Stimulated activated CD4-positive, alpha-beta T cell treated with anti-CD3 and anti-CD28 coated beads, Interleukin-2, amount 100 ng/mL, for 24 hours (primary cell): Measurements from ENCODE around the gene THSD7A.

ENCODE experiments used
- DNase-seq, 2 donors: peaks; one replicate each; pipeline ENCODE4 v3.0.0-alpha.2; 2020

THSD7A gene

DNA sequence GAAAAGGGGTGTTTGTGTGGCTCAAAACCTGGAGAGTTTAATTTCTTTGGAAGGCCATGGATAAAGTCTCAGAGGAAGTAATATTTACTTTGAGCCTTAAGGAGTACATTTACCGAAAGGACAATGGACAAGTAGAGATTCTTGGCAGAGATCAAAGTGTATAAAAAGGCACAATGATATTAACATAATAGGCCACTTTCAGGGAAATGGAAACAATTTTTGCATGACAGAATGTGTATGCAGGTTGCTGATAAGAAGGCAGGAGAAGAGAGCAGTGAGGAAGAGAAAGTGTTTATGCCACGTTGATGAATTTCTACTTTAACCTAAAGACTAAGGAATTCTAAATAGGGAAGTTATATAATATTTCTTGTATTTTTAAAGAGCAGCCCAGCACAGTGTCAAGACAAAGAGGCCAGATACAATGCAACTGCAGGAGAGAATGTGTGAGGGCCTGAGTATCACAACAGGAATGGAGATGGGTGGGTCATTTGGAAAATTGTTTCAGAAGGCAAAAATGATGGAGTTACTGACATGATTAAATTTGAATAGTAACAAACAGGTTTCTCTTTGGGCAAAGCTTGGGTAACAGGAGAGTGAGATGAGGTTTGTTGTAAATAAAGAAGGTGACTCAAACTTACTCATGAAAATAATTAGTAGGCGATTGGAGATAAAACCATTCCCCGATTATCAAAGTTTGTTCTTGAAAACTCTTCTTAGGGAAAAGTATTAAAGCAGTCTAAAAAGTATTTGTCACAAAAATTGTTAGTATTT, 84.1 kb downstream of the THSD7A start:
- no peak for DNase-seq

GRCh38 chr7:11746591-11746990, 85.4 kb downstream of the THSD7A start:
- no peak for DNase-seq

GRCh38 chr7:11743548-11743947, 88.5 kb downstream of the THSD7A start:
- no peak for DNase-seq

GRCh38 chr7:11743016-11743415, 89.0 kb downstream of the THSD7A start:
- no peak for DNase-seq

DNA sequence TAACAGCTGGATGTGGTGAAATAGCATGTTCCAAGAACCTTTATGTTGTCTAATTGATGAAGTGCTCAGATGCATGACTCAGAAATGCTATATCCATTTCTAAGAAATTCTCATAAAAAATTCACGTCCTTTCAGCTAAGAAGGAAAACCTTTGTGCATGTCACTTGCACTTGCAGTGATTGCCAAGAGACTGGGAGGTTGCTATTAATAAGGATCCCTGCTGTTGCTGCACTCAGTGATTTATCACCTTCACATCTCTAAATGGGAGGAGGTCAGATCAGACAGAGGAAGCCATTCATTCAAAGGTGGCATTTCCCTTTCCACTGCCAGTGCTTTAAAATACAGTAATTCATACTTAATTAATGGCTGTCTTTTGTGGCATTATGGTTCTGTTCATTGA, 89.5 kb downstream of the THSD7A start:
- DNase-seq = no peak

DNA sequence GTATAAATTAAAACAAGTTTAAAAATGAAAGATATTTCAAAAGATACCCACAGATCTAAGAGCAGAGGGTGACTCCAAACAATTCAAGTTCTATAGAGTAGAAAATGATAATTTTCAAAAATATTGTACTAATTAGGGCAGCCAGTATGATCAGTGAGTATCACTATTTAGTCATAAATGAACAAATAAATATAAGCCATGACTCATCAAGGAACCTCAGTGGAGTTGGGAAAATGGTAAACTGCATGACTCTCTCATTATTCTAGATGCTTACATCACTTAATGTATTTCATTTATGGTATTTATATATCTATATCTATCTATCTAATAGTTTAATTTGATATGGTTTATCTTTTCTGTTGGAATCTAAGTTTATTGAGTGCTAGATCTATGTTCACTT, 94.3 kb downstream of the THSD7A start:
- no peak for DNase-seq

DNA sequence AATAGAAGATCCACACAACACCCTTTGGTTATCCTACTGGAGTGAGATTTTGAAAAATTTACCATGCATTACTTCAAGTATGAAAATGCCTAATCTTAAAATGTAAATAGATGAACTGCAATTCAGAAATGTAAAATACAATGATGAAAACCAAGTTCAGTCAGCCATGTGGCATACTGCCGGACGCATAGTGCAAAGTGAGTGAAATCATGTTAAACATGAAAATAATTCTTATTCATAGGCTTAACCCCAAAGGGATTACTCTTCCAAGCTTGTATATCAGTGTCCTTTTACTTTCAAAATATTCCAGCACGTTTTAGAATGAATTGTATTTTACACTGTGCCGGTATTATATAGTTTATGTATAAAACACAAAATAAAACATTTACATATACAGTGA, 99.8 kb downstream of the THSD7A start:
- DNase-seq = no peak

DNA sequence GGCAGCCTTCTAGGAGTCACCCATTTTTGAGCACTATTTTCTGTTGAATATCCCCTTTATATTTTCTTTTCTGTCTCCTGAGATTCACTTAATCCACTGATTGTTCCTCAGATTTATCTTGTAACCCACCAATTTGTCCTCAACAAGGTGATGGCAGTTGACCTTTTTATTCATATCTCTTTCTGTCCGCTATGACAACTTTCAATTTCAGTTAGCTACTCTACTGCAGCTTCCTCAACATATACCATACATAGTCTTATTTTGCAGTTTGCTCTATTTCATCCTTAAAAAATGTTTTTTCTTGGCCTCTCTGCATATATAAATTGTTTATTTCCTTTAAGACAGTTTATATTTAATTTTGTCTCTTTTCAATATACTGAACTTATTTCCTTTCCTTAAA, 101.3 kb downstream of the THSD7A start:
- no peak for DNase-seq

- no peak for DNase-seq
Measured at GRCh38 chr7:11727864-11728263, 104.1 kb downstream of the THSD7A start.

DNA sequence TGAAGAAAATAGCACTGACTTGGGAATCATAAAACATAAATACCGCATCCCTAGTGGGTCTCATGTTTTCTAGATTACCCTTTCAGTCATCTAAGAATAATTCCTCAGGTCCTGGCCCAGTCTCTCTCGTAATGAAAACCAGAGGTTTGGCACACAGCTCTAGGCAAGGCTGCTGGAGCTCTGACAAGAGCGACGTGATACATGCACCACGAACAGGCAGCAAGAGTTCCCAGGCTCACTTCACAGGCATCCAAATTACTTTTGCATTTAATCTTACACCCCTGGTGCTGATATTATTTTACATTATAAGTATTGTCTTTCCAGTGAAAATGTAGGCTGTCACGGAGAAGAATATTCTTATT, 105.2 kb downstream of the THSD7A start:
- DNase-seq = no peak

DNA sequence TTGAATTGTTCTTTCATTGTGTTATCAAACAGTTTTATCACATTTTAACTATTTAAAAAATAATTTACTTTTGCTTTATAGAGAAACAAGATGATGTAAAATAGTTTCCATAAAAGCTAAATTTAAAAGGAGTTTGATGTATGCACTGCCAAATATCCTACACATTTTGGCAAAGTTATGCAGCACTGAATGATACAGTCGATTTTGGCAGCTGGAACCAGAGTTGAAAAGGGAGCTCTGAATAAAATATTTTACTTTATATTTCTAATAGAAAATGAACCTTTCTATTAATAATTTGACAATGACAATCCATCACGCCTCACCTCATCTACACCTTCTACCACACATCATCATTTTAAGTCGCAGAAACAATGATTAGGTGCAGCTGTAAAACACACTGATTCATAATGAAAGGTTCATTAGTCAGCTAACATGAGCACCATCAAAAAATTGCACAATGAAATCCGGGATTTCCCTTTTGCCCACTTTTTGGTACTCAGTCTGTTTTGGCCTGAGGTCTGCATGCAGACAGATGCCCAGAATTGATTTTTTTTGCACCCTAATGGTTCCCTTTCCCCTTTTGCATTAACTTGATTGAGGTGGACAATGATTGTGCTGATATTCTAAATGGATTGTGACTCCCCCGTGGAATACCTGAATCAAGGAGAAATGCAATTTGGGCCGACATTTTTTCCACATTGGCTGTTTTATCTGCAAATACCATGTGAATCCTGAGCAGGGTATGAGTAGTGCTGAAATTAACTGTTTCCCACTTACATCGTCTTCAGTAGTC, 105.8 kb downstream of the THSD7A start:
- no peak for DNase-seq

- DNase-seq = no peak
Measured at GRCh38 chr7:11716185-11716584, 115.8 kb downstream of the THSD7A start.

GRCh38 chr7:11714676-11715075, 117.3 kb downstream of the THSD7A start:
- DNase-seq = no peak

DNA sequence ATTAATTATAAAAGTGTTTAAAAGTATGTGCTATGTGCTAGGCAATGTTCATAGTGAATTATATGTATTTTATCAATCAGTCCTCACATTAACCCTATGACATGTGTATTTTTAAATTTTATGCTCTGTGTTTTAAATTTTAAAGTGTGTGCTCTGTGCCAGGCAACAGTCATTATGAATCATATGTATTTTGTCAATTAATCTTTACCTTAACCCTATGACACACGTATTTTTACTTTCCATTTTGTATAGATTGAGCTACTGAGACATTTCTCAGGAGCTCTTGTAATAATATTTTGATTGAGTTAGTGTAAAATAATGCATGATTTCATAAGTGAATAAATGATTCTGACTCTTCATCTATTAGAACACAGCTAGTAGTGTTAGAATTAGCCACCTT, 117.8 kb downstream of the THSD7A start:
- no peak for DNase-seq

DNA sequence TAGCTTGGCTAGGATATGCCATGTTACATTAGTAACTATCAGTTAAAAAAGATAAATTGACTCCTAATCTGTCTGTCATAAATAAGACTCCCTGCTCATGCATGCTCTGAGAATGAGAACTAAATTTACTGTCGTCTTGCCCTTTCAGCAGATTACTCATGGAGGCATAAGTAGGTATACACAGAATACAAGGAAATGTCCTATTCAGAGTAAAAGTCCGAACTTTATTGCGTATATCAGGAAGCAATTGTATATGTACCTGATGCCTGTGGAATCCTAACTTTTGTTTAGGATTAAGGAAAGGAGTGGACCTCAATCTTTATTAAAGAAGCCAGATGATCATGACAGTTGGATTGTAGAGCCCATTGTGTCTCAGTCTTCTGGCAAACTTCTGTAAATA, 118.6 kb downstream of the THSD7A start:
- DNase-seq = no peak

DNA sequence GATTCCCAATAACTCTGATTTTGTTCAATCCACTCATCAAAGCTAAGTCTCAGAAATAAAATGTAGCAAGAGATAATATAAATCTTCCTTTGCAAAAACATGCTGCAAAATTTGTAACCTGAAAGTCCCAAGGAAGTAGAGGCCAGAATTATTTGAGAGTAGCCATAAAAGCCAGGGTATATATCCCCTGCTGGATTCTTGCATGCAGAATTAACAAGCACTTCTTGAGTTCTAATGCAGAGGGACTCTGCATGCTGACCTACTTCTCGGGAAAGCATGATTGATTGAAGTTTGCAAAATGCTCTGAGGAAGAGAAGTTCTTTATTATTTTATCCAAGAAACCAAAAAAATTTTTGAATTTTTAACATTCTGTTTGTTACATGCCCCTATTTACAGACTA, 121.6 kb downstream of the THSD7A start:
- DNase-seq = no peak

DNA sequence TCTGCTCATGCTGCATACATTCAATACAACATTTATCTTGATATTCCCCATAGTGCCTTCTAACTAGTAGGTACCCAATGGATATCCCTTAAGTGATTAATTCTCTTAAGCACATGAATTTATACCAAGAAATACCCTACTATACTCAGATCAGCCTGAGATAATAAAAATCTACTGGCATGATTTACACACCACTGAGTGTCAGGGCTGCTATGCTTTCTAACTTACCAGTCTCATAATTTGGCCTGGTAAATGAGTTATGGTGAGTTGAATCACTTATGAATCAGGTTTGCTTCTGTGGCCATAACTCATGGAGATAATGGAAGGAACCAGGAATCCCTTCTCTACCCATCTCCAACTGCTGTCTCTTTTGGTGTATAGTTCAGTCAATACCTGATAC, 122.8 kb downstream of the THSD7A start:
- DNase-seq = no peak

DNA sequence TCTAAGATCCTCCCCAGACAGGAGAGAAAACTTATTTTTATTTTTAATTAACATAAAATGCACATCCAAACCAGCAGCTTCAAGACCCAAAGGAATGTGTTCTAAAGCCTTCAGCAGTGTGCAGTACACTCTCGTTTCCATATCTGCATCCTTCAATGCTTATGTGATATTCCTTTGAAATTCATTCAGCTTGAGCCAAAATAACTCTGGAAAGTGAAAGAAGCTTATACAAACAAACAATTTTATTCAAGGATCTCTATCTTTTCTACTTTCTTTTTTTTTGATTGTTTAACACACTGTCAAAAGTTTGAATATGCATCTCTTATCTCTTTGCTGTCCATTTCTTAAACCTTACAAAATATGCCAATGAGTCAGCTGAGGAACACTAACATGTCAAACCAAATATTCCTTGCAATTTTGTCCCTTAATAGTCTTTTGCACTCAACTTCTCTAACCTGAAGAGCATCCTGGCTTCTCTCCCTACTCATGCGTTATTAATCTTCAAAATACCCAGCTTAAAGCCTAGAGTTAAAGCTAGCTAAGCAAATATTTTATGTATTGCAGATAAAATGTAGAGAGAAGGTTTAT, 124.3 kb downstream of the THSD7A start:
- DNase-seq = no peak

DNA sequence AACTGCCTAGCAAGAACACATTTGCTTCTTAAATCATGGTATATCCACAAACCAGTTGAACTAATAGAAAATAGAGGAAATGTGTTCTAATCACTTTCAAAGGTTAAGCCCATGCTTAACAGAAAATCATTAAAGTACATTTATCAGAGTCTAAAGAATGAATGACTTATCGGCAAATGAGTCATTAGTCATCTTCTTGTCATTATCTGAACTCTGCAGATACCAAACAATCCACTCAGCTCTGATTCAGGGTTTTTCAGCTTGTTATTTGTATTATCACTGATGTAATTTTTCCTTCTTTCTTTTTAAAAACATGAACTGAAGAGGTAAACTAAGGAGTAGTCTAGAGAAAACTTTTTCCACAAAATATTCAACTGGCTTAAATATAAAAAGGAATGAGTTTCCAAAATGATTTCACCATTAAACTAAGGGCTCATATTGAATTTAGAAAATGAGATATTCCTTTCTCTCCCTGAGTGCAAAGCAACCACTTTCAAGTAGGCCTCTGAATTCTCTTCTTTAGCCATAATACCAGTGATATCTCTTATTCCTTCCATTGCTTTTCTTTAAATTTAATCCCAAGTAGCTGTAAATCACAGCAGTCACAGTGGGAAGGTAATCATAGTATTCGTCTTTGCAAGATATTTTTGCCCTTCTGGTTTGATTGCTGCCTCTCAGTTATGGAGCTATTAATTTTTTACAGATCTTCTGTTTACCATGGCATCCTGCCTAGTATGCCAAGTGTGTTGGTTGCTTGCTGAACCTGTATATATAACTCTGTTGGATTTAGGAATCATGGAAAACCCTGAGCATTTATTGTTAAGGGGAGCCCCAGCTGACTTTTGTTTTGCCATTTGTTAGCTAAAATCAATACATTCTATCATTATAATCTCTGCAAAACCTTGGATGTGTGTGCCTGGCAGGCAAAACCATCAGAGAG, 125.1 kb downstream of the THSD7A start:
- DNase-seq = no peak

DNA sequence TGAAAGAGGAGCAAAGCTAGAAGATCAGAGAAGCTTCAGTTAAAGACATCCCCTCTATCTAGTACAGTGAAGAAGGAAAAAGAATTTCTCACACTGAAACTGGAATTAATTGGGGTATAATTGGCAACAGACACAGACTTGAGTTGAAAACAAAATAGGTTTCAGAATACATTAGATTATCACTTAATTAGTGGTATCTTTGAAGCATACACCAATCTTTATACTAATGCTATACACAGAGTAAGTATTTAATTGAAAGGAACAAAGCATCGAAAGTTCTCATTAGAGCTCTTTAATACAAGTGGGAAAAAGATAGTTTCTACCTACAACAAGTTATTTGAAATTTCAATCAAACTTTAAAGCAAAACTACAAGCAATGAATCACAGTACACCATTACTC, 128.2 kb downstream of the THSD7A start:
- DNase-seq = no peak

GRCh38 chr7:11702938-11703337, 129.1 kb downstream of the THSD7A start:
- no peak for DNase-seq

DNA sequence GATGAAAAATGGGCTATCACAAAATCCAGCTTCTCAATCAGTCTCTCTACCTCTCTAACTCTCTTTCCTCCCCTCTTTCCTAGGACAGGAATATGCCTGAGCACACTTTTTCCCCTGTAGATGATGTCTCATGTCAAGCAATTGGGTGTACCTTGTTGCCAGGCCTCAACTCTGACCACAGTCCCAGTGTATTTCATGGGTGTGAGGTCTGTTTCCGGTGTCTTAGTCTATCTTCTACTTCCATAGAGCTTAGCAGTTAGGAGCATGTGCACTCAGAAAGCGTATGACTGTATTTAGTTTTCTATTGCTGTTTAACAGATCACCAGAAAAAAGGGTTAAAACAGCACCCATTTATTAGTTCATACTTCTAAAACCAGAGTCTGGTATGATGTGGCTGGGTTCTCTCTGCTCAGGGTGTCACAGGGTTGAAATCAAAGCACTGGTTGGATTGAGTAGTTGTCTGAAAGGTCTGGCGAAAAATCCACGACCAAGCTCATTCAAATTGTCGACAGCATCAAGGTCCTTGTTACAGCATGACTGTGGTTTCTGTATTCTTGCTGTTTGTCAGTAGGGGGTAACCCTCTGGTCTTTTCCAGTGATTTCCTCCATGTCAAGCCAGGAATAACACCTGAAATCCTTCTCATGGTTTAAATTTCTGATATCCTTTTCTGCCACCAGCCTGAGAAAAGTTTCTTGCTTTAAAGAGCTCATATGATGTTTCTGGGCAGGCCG, 130.0 kb downstream of the THSD7A start:
- DNase-seq = no peak
